Trophoblast cell (in vitro differentiated cells and primary cell): ENCODE data around the gene GPR151.

Source experiments
- DNase-seq, 2 donors: peaks; one replicate each; pipeline ENCODE4 v3.0.0-alpha.2; 2016
- H2AFZ ChIP-seq: 2 replicates; pipeline ENCODE4 v1.6.1; 2013; ENCODE audit warnings: low read length, moderate library complexity, mild to moderate bottlenecking; ENCODE audit not compliant: insufficient read depth, poor library complexity
- H2AK5ac ChIP-seq: 2 replicates; pipeline ENCODE4 v1.6.1; 2013; ENCODE audit warnings: mild to moderate bottlenecking, low read length
- H2BK120ac ChIP-seq: 2 replicates; pipeline ENCODE4 v1.6.1; 2013; ENCODE audit warnings: low read length, mild to moderate bottlenecking, moderate library complexity; ENCODE audit not compliant: insufficient read depth, poor library complexity
- H2BK12ac ChIP-seq: 2 replicates; pipeline ENCODE4 v1.6.1; 2013; ENCODE audit warnings: mild to moderate bottlenecking, low read length, moderate library complexity
- H2BK5ac ChIP-seq: 2 replicates; pipeline ENCODE4 v1.6.1; 2013; ENCODE audit warnings: low read length, low read depth, moderate library complexity, mild to moderate bottlenecking; ENCODE audit not compliant: poor library complexity
- H3K14ac ChIP-seq: 2 replicates; pipeline ENCODE4 v1.6.1; 2013; ENCODE audit warnings: mild to moderate bottlenecking, low read length
- H3K18ac ChIP-seq: 2 replicates; pipeline ENCODE4 v1.6.1; 2013; ENCODE audit warnings: mild to moderate bottlenecking, low read length
- H3K23ac ChIP-seq: 2 replicates; pipeline ENCODE4 v1.6.1; 2013; ENCODE audit warnings: low read length
- H3K27ac ChIP-seq: 2 replicates; pipeline ENCODE4 v1.5.1; 2013; ENCODE audit warnings: low read depth, mild to moderate bottlenecking, inconsistent platforms, low read length, moderate library complexity
- H3K27me3 ChIP-seq: 2 replicates; pipeline ENCODE4 v1.6.1; 2013; ENCODE audit warnings: inconsistent platforms, mild to moderate bottlenecking, low read length, moderate library complexity; ENCODE audit not compliant: insufficient read depth
- H3K36me3 ChIP-seq, 2 experiments: 1 replicate in 1 of 2; 2 replicates in 1 of 2; pipeline ENCODE4 v1.6.1; 2013; ENCODE audit warnings: low read length in 2 of 2, mild to moderate bottlenecking in 2 of 2, moderate library complexity in 1 of 2; ENCODE audit not compliant: insufficient read depth in 2 of 2, control insufficient read depth in 1 of 2
- H3K4ac ChIP-seq: 2 replicates; pipeline ENCODE4 v1.6.1; 2013; ENCODE audit warnings: low read depth, mild to moderate bottlenecking, low read length, moderate library complexity
- H3K4me1 ChIP-seq, 2 experiments: 1 replicate in 1 of 2; 2 replicates in 1 of 2; pipeline ENCODE4 v1.6.1; 2013; ENCODE audit warnings: low read length in 2 of 2, mild to moderate bottlenecking in 2 of 2, moderate library complexity in 1 of 2; ENCODE audit not compliant: insufficient read depth in 2 of 2, control insufficient read depth in 1 of 2
- H3K4me2 ChIP-seq: 2 replicates; pipeline ENCODE4 v1.6.1; 2013; ENCODE audit warnings: inconsistent platforms, mild to moderate bottlenecking, low read length, moderate library complexity
- H3K4me3 ChIP-seq: 2 replicates; pipeline ENCODE4 v1.5.1; 2013; ENCODE audit warnings: mild to moderate bottlenecking, low read depth, low read length, inconsistent platforms
- H3K79me1 ChIP-seq: one replicate; pipeline ENCODE4 v1.6.1; 2013; ENCODE audit warnings: low read length
- H3K79me2 ChIP-seq: 2 replicates; pipeline ENCODE4 v1.6.1; 2013; ENCODE audit warnings: low read length, mild to moderate bottlenecking; ENCODE audit not compliant: control insufficient read depth, insufficient read depth, poor library complexity
- H3K9ac ChIP-seq: 2 replicates; pipeline ENCODE4 v1.6.1; 2013; ENCODE audit warnings: mild to moderate bottlenecking, low read length
- H3K9me3 ChIP-seq: 2 replicates; pipeline ENCODE4 v1.6.1; 2013; ENCODE audit warnings: low read depth, mild to moderate bottlenecking, control low read depth, inconsistent platforms, low read length; ENCODE audit not compliant: insufficient read depth
- H4K12ac ChIP-seq: 2 replicates; pipeline ENCODE4 v1.6.1; 2013; ENCODE audit warnings: low read depth, mild to moderate bottlenecking, low read length, moderate library complexity
- H4K8ac ChIP-seq: 2 replicates; pipeline ENCODE4 v1.6.1; 2013; ENCODE audit warnings: low read depth, mild to moderate bottlenecking, low read length, moderate library complexity
- H4K91ac ChIP-seq: one replicate; pipeline ENCODE4 v1.6.1; 2013; ENCODE audit warnings: low read depth, mild to moderate bottlenecking, low read length, moderate library complexity
- WGBS: extraction: QIAGEN DNeasy Blood & Tissue Kit; methylation state at CpG from one replicate; pipeline ENCODE4 v1.1.7; 2013; ENCODE audit warnings: missing lambda C conversion rate; ENCODE audit not compliant: insufficient read length, insufficient coverage; ENCODE audit errors: extremely low coverage; 5-methylcytosine and 5-hydroxymethylcytosine counted together

GPR151 gene

DNA sequence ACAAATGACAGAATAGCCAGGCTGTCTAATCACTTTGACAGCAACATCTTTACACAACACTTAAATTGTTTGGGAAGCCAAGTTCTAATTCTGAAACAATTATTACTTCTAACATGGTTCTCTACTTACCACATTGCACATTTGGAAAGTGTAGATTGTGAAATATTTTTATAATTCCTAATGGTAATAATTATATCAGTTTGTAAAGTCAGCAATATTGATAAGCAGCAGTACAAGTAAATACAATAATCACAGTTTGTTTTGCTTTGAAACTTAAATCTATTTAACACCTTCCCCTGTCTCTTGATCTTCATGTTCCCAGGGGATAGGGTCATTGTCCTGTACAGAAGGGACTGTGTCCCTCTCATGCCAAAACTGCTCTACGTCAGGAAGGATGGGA is 1.4 kb downstream of the GPR151 start:
- H4K12ac ChIP-seq: no peak overlapping the region
- H3K27me3 ChIP-seq: no peaks in the 10 kb centered on the region
- H3K4me1 ChIP-seq: no peaks in the 10 kb centered on the region
- no peak overlapping the region for H2BK12ac ChIP-seq
- DNase-seq: no peak
- no peak overlapping the region for H3K4ac ChIP-seq
- no peak overlapping the region for H3K14ac ChIP-seq
- H3K36me3 ChIP-seq: peaks cover 5 to 7% of the 10 kb centered on the region in 2 experiments
- no peak overlapping the region for H2BK120ac ChIP-seq
- no peak overlapping the region for H3K23ac ChIP-seq
- no peaks in the 10 kb centered on the region for H3K9me3 ChIP-seq
- no peak overlapping the region for H3K27ac ChIP-seq
- H4K8ac ChIP-seq: no peak overlapping the region
- WGBS: no CpG with 5 or more reads among the region's 1 CpG
- no peak overlapping the region for H4K91ac ChIP-seq
- H2AFZ ChIP-seq: no peak overlapping the region
- no peak overlapping the region for H3K4me3 ChIP-seq
- no peak overlapping the region for H2AK5ac ChIP-seq
- no peaks in the 10 kb centered on the region for H3K79me2 ChIP-seq
- H3K9ac ChIP-seq: no peak overlapping the region
- H3K79me1 ChIP-seq: no peaks in the 10 kb centered on the region
- H2BK5ac ChIP-seq: no peak overlapping the region
- no peak overlapping the region for H3K4me2 ChIP-seq
- no peak overlapping the region for H3K18ac ChIP-seq

DNA sequence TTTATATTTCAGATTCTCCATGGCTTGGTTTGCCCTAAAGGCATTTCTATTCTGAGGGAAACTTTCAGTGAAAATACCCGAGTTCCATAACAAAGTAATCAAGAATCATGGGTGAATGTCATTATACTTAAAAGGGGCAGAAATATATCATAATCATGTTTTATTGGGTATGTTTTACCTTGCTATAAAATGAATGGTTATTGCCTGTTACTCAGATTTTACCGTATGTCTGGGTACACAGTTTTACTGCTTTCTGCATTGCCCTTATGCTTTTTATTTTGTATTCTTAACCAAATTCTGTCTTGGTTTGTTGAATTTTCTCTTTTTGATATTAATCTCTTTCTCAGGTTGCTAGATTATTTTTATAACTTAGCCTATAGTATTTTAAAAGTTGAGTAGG is 2.5 kb downstream of the GPR151 start:
- no CpG with 5 or more reads among the region's 2 CpGs for WGBS
- no peaks in the 10 kb centered on the region for H3K79me1 ChIP-seq
- DNase-seq: no peak
- no peak overlapping the region for H4K8ac ChIP-seq
- no peak overlapping the region for H3K14ac ChIP-seq
- no peak overlapping the region for H4K12ac ChIP-seq
- no peak overlapping the region for H2AFZ ChIP-seq
- H4K91ac ChIP-seq: no peak overlapping the region
- H3K18ac ChIP-seq: no peak overlapping the region
- no peak overlapping the region for H2BK12ac ChIP-seq
- H3K4me3 ChIP-seq: no peak overlapping the region
- no peak overlapping the region for H2BK5ac ChIP-seq
- H3K27me3 ChIP-seq: no peaks in the 10 kb centered on the region
- no peak overlapping the region for H3K27ac ChIP-seq
- no peak overlapping the region for H2BK120ac ChIP-seq
- no peak overlapping the region for H3K9ac ChIP-seq
- no peak overlapping the region for H3K23ac ChIP-seq
- no peaks in the 10 kb centered on the region for H3K4me1 ChIP-seq
- H3K9me3 ChIP-seq: no peaks in the 10 kb centered on the region
- no peak overlapping the region for H3K4me2 ChIP-seq
- H3K36me3 ChIP-seq: peaks cover 5 to 7% of the 10 kb centered on the region in 2 experiments
- H3K4ac ChIP-seq: no peak overlapping the region
- H2AK5ac ChIP-seq: no peak overlapping the region
- H3K79me2 ChIP-seq: no peaks in the 10 kb centered on the region

GRCh38 chr5:146510559-146511125 is 5.3 kb downstream of the GPR151 start:
- H2AFZ ChIP-seq: no peak overlapping the region
- H4K91ac ChIP-seq: no peak overlapping the region
- H2BK120ac ChIP-seq: no peak overlapping the region
- no peaks in the 10 kb centered on the region for H3K79me1 ChIP-seq
- no peak overlapping the region for H4K8ac ChIP-seq
- H3K36me3 ChIP-seq: peaks cover 6 to 9% of the 10 kb centered on the region in 2 experiments
- H3K4me2 ChIP-seq: no peak overlapping the region
- no peak overlapping the region for H3K27ac ChIP-seq
- no peak overlapping the region for H3K18ac ChIP-seq
- H2AK5ac ChIP-seq: no peak overlapping the region
- H3K4me1 ChIP-seq: no peaks in the 10 kb centered on the region
- no peaks in the 10 kb centered on the region for H3K9me3 ChIP-seq
- no peak overlapping the region for H4K12ac ChIP-seq
- no peak overlapping the region for H3K4me3 ChIP-seq
- peak in 1 of 2 donors; percentile 47 for DNase-seq
- H3K4ac ChIP-seq: no peak overlapping the region
- no peak overlapping the region for H2BK5ac ChIP-seq
- H3K79me2 ChIP-seq: no peaks in the 10 kb centered on the region
- H2BK12ac ChIP-seq: no peak overlapping the region
- no peaks in the 10 kb centered on the region for H3K27me3 ChIP-seq
- H3K14ac ChIP-seq: no peak overlapping the region
- H3K9ac ChIP-seq: no peak overlapping the region
- WGBS: no CpG with 5 or more reads among the region's 9 CpGs
- H3K23ac ChIP-seq: no peak overlapping the region

GRCh38 chr5:146507428-146507827 is 8.6 kb downstream of the GPR151 start:
- WGBS: no CpG with 5 or more reads among the region's 5 CpGs
- Histone ChIP-seq H2AFZ (no peak overlapping the region), H3K23ac (no peak overlapping the region), H3K14ac (no peak overlapping the region), H3K79me1 (no peaks in the 10 kb centered on the region), H4K8ac (no peak overlapping the region), H3K4me2 (no peak overlapping the region), H3K18ac (no peak overlapping the region), H3K27me3 (no peaks in the 10 kb centered on the region), H2BK12ac (no peak overlapping the region), H3K4me1 (no peaks in the 10 kb centered on the region), H2AK5ac (no peak overlapping the region), H3K79me2 (no peaks in the 10 kb centered on the region), H3K4ac (no peak overlapping the region), H4K91ac (no peak overlapping the region), H2BK5ac (no peak overlapping the region), H2BK120ac (no peak overlapping the region), H3K4me3 (no peak overlapping the region), H3K27ac (no peak overlapping the region), H4K12ac (no peak overlapping the region), H3K36me3 (peaks cover 8 to 19% of the 10 kb centered on the region in 2 experiments), H3K9me3 (no peaks in the 10 kb centered on the region), H3K9ac (no peak overlapping the region)
- no peak for DNase-seq
